ENCODE results near the gene SLC17A6. TPM values are rescaled to one million over a fixed set of nuclear protein-coding genes. Genes with fewer than 3 reads are reported as not detected.

The SLC17A6 gene
- total RNA-seq, 2 experiments from 2014 or later, result not detected

GRCh38 chr11:22426915-22427314 lies 88.7 kb downstream of the SLC17A6 start:
- ChIA-PET CTCF (ENCODE audit: unreplicated experiment) (no interaction called here), POLR2A (no interaction called here)
- Histone ChIP-seq H3K4me3 (ENCODE audit: low read depth, low read length, poor library complexity, severe bottlenecking) (no peak overlapping the region), H3K79me2 (ENCODE audit: insufficient read depth, low read depth, low read length) (no peaks in the 10 kb centered on the region), H3K4me1 (ENCODE audit: insufficient read depth, low read length, poor library complexity, severe bottlenecking) (no peaks in the 10 kb centered on the region), H3K4me2 (ENCODE audit: low read length) (no peak overlapping the region), H4K20me1 (ENCODE audit: insufficient read depth, low read length) (no peaks in the 10 kb centered on the region), H2AFZ (ENCODE audit: low read length) (no peak overlapping the region), H3K9me2 (ENCODE audit: insufficient read depth, low read length) (no peaks in the 10 kb centered on the region), H3K36me3 (ENCODE audit: insufficient read depth, low read length) (no peaks in the 10 kb centered on the region), H3K9me3 (ENCODE audit: low read length) (no peaks in the 10 kb centered on the region), H3K27ac (ENCODE audit: low read depth, low read length, poor library complexity, severe bottlenecking) (no peak overlapping the region)
- no TSS peak for BruUV-seq (replicated peaks)
- TF ChIP-seq EZH2phosphoT487 (IDR thresholded peaks at IDR 0.05; ENCODE audit: borderline replicate concordance, low read depth, low read length), result no peak
- no peak for TF ChIP-seq CTCF (conservative IDR thresholded peaks at IDR 0.05; ENCODE audit: low read length)
- DNase-seq (ENCODE audit: low spot score), result no peak
- intact Hi-C loops (cut with micrococcal nuclease; ENCODE audit: unreplicated experiment), result no loop called here

Other genes starting within 250 kb of the SLC17A6 start
- gene ANO5, start 145.3 kb upstream of the SLC17A6 start, total RNA-seq (2014; rRNA removed; shearing (Covaris generic)), result not detected in 2 replicates
- not detected in 2 replicates for gene ANO5, start 145.3 kb upstream of the SLC17A6 start, total RNA-seq (2022)